Measurements from ENCODE around the gene PLA2G2C. TPM values are rescaled to one million over a fixed set of nuclear protein-coding genes. Genes with fewer than 3 reads are reported as not detected.

PLA2G2C gene
- total and polyA plus RNA-seq, 5 donors, result 0.02 to 0.31 TPM; not detected in 3

GRCh38 chr1:20168564-20169491, 17.5 kb downstream of the PLA2G2C start:
- no peak overlapping the region for H3K27ac ChIP-seq (ENCODE audit: low read length)
- no peak for DNase-seq
- H3K9me3 ChIP-seq (ENCODE audit: control insufficient read depth, low read length), result no peaks in the 10 kb centered on the region
- H3K27me3 ChIP-seq (ENCODE audit: control insufficient read depth, insufficient read depth), result no peaks in the 10 kb centered on the region
- intact Hi-C loops (cut with DNase I), result no loop called here
- WGBS, result 79% methylated on average over 9 of the region's 9 CpGs
- no peak for ATAC-seq
- H3K4me3 ChIP-seq (ENCODE audit: low read length), result no peak overlapping the region
- peaks cover 2% of the 10 kb centered on the region for H3K4me1 ChIP-seq (ENCODE audit: control insufficient read depth, insufficient read depth, low read length)

DNA sequence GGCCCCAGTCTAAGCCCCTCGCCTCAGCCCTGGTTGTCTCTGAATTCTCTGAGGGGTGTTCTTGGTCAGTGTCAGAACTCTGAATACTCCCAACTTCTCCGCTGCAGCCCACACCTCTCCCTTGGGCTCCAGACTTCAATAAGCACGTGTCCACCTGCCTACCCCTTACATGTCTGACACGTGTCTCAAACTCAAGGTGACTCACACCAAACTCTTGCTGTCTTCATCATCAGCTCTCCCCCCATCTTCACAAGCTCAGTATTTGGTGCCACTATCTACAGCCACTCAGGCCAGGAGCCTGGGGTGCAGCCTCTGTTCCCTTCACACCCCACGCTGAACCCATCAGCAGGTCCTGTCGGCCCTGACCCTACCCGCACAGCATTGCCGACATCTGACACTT, 19.2 kb downstream of the PLA2G2C start:
- DNase-seq, result no peak
- Histone ChIP-seq H3K27ac (ENCODE audit: low read length) (no peak overlapping the region), H3K4me3 (ENCODE audit: low read length) (no peak overlapping the region), H3K27me3 (ENCODE audit: control insufficient read depth, insufficient read depth) (no peaks in the 10 kb centered on the region), H3K9me3 (ENCODE audit: control insufficient read depth, low read length) (no peaks in the 10 kb centered on the region), H3K4me1 (ENCODE audit: control insufficient read depth, insufficient read depth, low read length) (peaks cover 2% of the 10 kb centered on the region)
- intact Hi-C loops (cut with DNase I), result no loop called here
- ATAC-seq, result no peak
- WGBS, result 92% methylated on average over 8 of the region's 8 CpGs

DNA sequence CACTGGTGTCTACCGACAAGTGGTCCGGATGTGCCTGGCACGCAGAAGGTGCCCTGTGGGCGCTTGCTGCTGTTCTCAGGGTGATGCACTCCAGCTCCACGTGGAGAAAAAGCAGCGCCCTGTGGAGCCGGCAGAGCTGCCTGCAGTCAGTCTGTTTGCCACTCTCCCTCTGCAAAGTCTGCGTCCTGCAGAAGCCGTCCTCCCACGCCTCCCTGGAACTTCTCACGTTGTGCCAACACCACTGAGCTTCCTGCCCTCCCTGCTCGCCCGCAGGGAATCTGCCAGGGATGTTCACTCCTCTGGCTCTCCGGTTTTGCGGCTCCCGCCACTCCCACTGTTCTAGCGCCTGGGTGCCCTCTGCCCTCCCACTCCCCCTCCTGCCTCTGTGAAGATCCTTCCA, 20.3 kb downstream of the PLA2G2C start:
- DNase-seq (peak in 1 of 3 donors; percentile 54), ATAC-seq (peak; percentile 6 to 36)
- intact Hi-C loops (cut with DNase I), result no loop called here
- 38% methylated on average over 17 of the region's 17 CpGs for WGBS
- no peak overlapping the region for H3K4me3 ChIP-seq (ENCODE audit: low read length)
- peaks cover 2% of the 10 kb centered on the region for H3K9me3 ChIP-seq (ENCODE audit: control insufficient read depth, low read length)
- H3K27ac ChIP-seq (ENCODE audit: low read length), result no peak overlapping the region
- H3K27me3 ChIP-seq (ENCODE audit: control insufficient read depth, insufficient read depth), result no peaks in the 10 kb centered on the region
- peaks cover 2% of the 10 kb centered on the region for H3K4me1 ChIP-seq (ENCODE audit: control insufficient read depth, insufficient read depth, low read length)

GRCh38 chr1:20165522-20165951, 20.8 kb downstream of the PLA2G2C start:
- no peak overlapping the region for H3K4me3 ChIP-seq (ENCODE audit: low read length)

GRCh38 chr1:20164694-20165202, 21.6 kb downstream of the PLA2G2C start:
- 18% methylated on average over 15 of the region's 15 CpGs for WGBS
- H3K9me3 ChIP-seq (ENCODE audit: control insufficient read depth, low read length), result peaks cover 4% of the 10 kb centered on the region
- no peaks in the 10 kb centered on the region for H3K27me3 ChIP-seq (ENCODE audit: control insufficient read depth, insufficient read depth)
- no peak overlapping the region for H3K27ac ChIP-seq (ENCODE audit: low read length)
- peaks cover 2% of the 10 kb centered on the region for H3K4me1 ChIP-seq (ENCODE audit: control insufficient read depth, insufficient read depth, low read length)
- intact Hi-C loops (cut with DNase I), result no loop called here
- DNase-seq, result peak in 2 of 3 donors; percentile 66 to 80
- H3K4me3 ChIP-seq (ENCODE audit: low read length), result no peak overlapping the region
- ATAC-seq, result peak; percentile 69 to 70

More at GRCh38 chr1:20165522-20165951, 20.8 kb downstream of the PLA2G2C start:
- Histone ChIP-seq H3K9me3 (ENCODE audit: control insufficient read depth, low read length) (peaks cover 4% of the 10 kb centered on the region), H3K27me3 (ENCODE audit: control insufficient read depth, insufficient read depth) (no peaks in the 10 kb centered on the region), H3K27ac (ENCODE audit: low read length) (no peak overlapping the region), H3K4me1 (ENCODE audit: control insufficient read depth, insufficient read depth, low read length) (peaks cover 2% of the 10 kb centered on the region)
- ATAC-seq (peak in 1 of 2 donors; percentile 9), DNase-seq (peak in 1 of 3 donors; percentile 39)
- WGBS, result 86% methylated on average over 16 of the region's 16 CpGs
- intact Hi-C loops (cut with DNase I), result no loop called here

DNA sequence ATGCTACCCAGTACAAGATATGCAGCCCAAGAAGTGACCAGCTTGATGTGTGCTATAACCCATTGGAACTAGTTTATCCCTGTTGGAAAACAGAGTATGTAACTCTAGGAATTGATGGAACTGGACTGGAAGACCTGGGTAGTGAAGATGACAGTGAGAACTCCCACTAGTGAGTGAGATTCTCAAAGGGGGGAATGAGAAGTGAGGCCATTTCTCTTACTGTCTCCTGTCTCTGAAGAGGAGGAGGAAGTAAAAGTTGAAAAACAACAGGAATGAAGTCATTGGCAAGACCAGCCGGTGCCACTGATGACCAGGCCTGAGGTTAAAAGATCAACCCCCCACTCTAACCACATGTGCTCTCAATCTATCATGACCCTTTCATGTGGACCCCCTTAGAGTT, 26.3 kb downstream of the PLA2G2C start:
- peaks cover 2% of the 10 kb centered on the region for H3K4me1 ChIP-seq (ENCODE audit: control insufficient read depth, insufficient read depth, low read length)
- ATAC-seq, result no peak
- H3K4me3 ChIP-seq (ENCODE audit: low read length), result no peak overlapping the region
- H3K9me3 ChIP-seq (ENCODE audit: control insufficient read depth, low read length), result peaks cover 5% of the 10 kb centered on the region
- 70% methylated on average over 1 of the region's 1 CpG for WGBS
- intact Hi-C loops (cut with DNase I), result no loop called here
- DNase-seq, result no peak
- H3K27me3 ChIP-seq (ENCODE audit: control insufficient read depth, insufficient read depth), result no peaks in the 10 kb centered on the region
- H3K27ac ChIP-seq (ENCODE audit: low read length), result no peak overlapping the region

DNA sequence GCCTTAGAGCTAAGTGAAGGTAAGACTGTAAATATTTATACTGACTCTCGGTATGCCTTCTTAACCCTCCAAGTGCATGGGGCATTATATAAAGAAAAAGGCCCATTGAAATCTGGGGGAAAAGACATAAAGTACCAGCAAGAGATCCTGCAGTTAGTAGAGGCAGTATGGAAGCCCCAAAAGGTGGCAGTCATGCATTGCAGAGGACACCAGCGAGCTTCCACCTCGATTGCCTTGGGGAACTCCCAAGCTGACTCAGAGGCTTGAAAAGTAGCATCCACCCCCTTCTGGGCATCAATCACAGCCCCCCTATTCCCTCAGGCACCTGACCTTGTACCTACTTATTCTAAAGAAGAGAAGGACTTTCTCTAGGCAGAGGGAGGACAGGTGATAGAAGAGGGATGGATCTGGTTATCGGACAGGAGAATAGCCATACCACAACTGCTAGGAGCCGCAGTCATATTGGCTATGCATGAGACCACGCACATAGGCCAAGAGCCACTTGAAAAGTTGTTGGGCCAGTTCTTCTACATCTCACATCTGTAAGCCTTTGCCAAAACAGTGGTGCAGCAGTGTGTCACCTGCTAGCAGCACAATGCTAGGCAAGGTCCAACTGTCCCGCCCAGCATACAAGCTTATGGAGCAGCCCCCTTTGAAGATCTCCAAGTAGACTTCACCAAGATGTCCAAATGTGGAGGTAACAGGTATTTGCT, 27.8 kb downstream of the PLA2G2C start:
- Histone ChIP-seq H3K4me3 (ENCODE audit: low read length) (no peak overlapping the region), H3K4me1 (ENCODE audit: control insufficient read depth, insufficient read depth, low read length) (no peaks in the 10 kb centered on the region), H3K27ac (ENCODE audit: low read length) (no peak overlapping the region), H3K27me3 (ENCODE audit: control insufficient read depth, insufficient read depth) (no peaks in the 10 kb centered on the region), H3K9me3 (ENCODE audit: control insufficient read depth, low read length) (peaks cover 5% of the 10 kb centered on the region)
- DNase-seq (no peak), ATAC-seq (no peak)
- intact Hi-C loops (cut with DNase I), result loop anchor here in 2 of 4 donors (10.0 kb wide), 2 partner anchors 54 to 184 kb away; partner anchors contain the start of gene PLA2G2A (in 2 of the 2)
- 86% methylated on average over 7 of the region's 7 CpGs for WGBS

DNA sequence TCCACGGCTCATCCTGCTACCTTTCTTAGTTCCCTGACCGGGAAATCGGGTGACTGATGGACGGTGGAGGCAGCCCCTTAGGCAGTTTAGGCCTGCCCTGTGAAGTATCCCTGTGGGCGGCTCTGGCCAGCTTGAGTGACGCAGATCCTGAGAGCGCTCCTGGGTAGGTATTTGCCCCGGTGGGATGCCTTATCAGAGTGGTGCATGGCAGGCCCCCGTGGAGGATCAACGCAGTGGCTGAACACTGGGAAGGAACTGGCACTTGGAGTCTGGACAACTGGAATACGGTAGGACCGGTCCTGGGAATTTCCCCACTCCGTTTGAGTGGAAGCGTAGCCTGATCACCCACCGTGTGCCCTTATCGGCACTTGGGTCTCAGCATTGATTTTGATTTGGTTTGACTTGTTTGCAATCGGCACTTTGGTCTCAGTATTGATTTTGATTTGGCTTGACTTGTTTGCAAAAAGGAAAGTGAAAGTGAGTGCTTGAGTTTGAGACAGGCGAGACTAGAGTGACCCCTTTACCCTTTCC, 32.0 kb downstream of the PLA2G2C start:
- Histone ChIP-seq H3K9me3 (ENCODE audit: control insufficient read depth, low read length) (peaks cover 2% of the 10 kb centered on the region), H3K4me1 (ENCODE audit: control insufficient read depth, insufficient read depth, low read length) (peaks cover 2% of the 10 kb centered on the region), H3K4me3 (ENCODE audit: low read length) (no peak overlapping the region), H3K27me3 (ENCODE audit: control insufficient read depth, insufficient read depth) (no peaks in the 10 kb centered on the region), H3K27ac (ENCODE audit: low read length) (no peak overlapping the region)
- no peak for ATAC-seq
- WGBS, result 74% methylated on average over 18 of the region's 18 CpGs
- intact Hi-C loops (cut with DNase I), result loop anchor here (5.0 to 10.0 kb wide), 6 partner anchors 50 to 237 kb away; partner anchors contain the start of genes PLA2G2A (in 4 of the 4) and PLA2G2E (in 1 of the 4)
- DNase-seq, result peak in 1 of 3 donors; percentile 47

DNA sequence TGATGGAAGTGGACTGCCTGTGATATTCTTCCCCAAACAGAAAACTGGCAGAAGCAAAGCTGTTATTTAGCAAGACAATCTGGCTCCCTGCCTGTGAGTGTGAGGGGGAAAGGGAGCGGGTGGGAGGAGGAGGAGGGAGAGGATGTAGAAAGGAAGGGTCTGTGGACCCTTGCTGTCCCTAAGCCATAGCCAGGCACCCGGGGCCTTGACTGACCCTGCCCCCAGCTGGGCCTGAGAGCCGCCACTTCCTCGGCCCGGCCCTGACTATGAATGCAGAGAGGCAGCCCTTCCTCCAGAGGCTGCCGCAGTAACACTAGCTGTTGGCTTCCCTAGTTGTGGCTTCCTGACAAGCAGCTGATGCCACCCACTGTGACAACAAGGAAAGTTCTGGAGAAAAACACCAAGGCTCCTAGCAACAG, 33.3 kb downstream of the PLA2G2C start:
- DNase-seq, result peak; percentile 55 to 83 (median 80)
- ATAC-seq, result peak; percentile 54 to 60
- Histone ChIP-seq H3K4me1 (ENCODE audit: control insufficient read depth, insufficient read depth, low read length) (peaks cover 2% of the 10 kb centered on the region), H3K4me3 (ENCODE audit: low read length) (no peak overlapping the region), H3K27me3 (ENCODE audit: control insufficient read depth, insufficient read depth) (no peaks in the 10 kb centered on the region), H3K27ac (ENCODE audit: low read length) (peak overlapping the region; percentile 9), H3K9me3 (ENCODE audit: control insufficient read depth, low read length) (no peaks in the 10 kb centered on the region)
- intact Hi-C loops (cut with DNase I), result loop anchor here (2.0 to 10.0 kb wide), 7 partner anchors 48 to 236 kb away; partner anchors contain the start of genes PLA2G2A (in 4 of the 4) and PLA2G2E (in 1 of the 4)
- 43% methylated on average over 6 of the region's 6 CpGs for WGBS

GRCh38 chr1:20152599-20152930, 33.8 kb downstream of the PLA2G2C start:
- intact Hi-C loops (cut with DNase I), result loop anchor here (2.0 to 10.0 kb wide), 7 partner anchors 48 to 236 kb away; partner anchors contain the start of genes PLA2G2A (in 4 of the 4) and PLA2G2E (in 1 of the 4)
- no peak for ATAC-seq
- Histone ChIP-seq H3K4me1 (ENCODE audit: control insufficient read depth, insufficient read depth, low read length) (peaks cover 2% of the 10 kb centered on the region), H3K4me3 (ENCODE audit: low read length) (no peak overlapping the region), H3K9me3 (ENCODE audit: control insufficient read depth, low read length) (no peaks in the 10 kb centered on the region), H3K27me3 (ENCODE audit: control insufficient read depth, insufficient read depth) (no peaks in the 10 kb centered on the region), H3K27ac (ENCODE audit: low read length) (peak overlapping the region; percentile 9)
- WGBS, result 47% methylated on average over 7 of the region's 7 CpGs
- no peak for DNase-seq

Data from right cardiac atrium (tissue), 5 donors.